HG02885 (cell line): ENCODE results near the gene KRT77.

ENCODE experiments used
- ATAC-seq: cut with Tn5 transposase; IDR thresholded peaks from one replicate; pipeline ENCODE4 v1.9.1; 2021; ENCODE audit warnings: mild to moderate bottlenecking; ENCODE audit not compliant: unreplicated experiment, poor library complexity

The KRT77 gene

DNA sequence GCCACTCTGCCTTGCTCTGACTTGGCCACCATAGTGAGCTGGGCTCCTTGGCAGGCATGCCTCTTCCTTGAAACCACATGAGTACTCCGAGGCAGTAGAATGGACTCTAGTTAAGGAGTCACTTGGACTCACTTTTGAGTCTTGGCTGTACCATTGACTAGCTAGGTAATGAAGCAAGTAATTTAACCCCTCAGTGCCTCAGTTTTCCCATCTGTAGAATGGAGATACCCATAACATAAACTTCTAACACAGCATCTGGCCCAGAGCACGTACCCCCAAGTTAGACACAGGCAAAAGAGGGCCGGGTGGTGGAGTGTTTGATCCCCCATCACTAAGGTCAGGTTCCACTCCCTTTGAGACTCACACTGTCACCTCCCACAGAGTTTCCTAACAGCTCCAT is 8.3 kb downstream of the KRT77 start:
- ATAC-seq = no peak

DNA sequence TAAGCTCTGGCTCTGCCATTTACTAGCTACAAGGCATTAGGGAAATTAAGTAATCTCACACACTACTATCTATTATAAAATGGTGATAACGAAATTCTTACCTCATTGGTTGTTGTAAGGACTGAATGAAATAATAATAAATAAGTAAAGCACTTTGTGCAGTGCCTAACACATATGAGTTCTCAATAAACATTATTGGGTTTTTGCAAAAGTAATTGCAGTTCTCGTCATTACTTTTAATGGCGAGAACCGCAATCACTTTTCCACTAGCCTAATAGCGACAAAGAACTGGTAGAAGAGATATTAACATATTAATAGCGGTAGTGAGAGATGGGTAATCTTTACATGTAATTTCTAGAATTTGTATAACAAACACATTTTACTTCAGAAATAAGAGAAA is 9.2 kb downstream of the KRT77 start:
- ATAC-seq = no peak

DNA sequence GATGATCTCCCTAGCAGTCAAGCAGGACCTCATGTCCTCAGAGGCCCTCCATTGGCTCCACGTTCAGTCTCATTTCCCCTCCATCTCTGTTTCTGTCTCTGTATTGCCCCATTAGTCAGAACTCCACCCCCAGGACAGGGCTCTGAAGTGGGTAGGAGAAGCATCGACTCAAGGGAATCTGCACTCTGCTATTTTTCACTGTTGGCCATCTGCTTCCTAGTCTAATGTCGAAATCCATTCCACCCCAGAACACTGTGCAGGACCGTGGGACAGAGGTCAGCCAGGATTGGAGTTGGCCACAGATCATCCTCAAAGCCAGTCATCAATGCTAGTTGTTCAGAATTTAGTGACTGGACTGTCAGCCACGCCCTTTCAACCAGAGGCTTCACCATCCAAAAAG is 10.1 kb downstream of the KRT77 start:
- ATAC-seq = no peak

DNA sequence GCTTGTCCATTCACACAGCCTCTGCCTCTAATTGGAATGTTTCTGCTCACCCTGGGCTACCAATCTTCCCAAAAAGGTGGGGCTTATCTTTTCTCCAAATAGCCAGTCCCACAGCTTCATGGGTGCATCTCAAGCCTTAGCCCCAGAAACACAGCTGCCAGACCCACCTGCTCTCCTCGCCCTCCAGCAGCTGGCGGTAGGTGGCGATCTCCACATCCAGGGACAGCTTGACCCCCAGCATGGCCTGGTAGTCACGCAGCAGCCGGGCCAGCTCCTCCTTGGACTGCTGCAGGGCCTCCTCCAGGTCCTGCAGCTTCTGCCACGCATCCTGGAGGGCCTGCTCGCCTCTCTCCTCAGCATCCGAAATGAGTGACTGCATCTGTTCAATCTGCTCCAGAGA is 11.1 kb downstream of the KRT77 start:
- ATAC-seq = no peak

GRCh38 chr12:52691841-52692150 is 11.5 kb downstream of the KRT77 start:
- ATAC-seq = no peak

GRCh38 chr12:52691076-52691840 is 12.1 kb downstream of the KRT77 start:
- ATAC-seq = no peak

GRCh38 chr12:52690351-52691075 is 12.8 kb downstream of the KRT77 start:
- no peak for ATAC-seq

DNA sequence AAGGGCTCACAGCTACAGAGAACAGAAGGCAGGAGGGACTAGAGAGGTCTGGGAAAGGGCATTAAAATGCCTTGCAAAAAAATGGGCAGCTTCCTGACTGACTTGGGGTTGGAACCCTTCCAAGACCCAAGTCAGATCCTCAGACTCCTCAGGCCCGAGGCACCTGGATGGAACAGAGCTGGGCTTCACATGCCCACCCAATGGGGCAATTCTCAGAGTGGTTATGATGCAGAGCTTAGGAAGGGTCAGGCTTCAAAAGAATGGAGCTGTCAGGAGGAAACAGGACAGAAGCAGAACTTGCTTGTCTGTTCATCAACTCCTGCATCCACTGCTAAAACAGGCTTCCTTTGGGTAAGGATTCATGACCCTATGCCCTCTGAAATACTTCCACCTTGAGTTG is 13.4 kb downstream of the KRT77 start:
- ATAC-seq = no peak

- no peak for ATAC-seq
Measured at GRCh38 chr12:52689239-52689638, 14.1 kb downstream of the KRT77 start.

DNA sequence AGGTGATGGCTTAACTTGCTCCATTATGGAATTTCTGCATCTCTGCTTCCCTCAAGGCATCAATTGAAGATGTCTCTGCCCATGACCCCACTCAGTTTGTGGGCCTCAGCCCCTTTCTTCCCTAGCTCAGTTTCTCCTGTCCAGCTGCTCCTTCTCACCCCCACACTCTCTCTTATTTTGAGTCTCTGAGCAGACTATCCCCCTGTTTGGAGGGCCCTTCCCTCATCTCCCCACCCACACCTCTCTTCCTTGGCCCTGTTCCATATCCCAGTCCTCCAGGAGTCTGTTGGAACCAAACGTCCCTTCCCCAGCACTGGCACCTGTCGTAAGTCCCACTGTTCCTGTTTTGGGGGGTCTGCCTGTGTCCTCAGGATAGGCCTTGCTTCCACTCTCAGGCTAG is 14.8 kb downstream of the KRT77 start:
- ATAC-seq = no peak

DNA sequence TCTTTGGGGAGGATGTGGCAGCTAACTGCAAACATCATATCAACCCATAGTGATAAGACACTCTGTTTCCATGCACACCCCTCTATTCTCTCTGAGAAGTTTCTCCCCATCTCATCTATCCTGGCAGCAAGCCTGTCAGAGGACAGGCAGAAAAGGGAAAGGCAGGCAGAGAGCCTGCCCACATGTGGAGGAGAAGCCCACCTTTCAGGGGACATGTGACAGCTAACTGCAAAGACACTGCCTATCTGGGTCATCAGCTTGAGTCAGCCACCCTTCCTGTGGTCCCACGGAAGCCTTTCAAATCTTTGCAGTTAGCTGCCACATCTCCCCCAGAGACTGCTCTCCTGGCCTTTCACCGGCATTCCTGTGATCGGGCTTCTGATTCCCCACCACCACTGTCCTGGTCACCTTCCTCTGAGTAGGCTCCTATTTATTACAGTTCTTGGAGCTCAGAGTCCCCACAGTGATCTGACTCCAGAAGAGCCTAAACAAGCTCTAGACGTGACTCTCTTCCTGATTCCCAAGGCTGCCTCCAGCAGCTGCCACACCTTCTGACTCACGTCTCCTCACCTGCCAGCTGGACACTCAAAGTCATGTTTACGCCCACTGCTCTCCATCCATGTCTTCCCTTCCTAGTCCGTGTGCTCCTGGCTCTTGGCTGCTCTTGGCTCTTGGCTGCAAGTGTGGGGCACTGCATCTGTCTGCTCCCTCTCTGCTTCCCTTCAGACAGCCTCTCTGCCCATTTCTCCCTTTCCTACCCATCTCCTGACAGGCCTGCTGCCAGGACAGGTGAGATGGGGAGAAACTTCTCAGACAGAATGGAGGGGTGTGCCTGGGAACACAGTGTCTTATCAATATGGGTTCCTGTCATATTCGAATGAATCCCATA is 15.6 kb downstream of the KRT77 start:
- no peak for ATAC-seq

GRCh38 chr12:52686756-52687487 is 16.4 kb downstream of the KRT77 start:
- ATAC-seq = no peak

DNA sequence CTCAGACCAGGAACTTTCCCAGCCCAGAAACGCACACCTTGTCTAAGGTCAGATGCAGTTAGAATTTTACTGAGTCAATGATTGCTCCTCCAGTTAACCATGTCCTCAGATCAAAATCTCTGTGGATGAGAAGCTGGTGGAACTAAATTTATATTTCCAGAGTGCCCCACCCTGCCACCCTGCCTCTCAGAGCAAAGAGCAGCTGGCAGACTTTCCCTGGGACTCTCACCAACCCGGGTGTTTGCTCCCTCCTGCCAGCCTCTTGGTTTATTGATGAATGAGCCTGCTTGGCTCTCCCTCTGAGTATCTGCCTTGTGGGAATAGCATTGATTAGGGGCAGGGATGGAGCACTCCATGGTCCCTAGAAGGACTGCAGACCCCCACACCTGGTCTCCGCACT is 17.3 kb downstream of the KRT77 start:
- no peak for ATAC-seq

DNA sequence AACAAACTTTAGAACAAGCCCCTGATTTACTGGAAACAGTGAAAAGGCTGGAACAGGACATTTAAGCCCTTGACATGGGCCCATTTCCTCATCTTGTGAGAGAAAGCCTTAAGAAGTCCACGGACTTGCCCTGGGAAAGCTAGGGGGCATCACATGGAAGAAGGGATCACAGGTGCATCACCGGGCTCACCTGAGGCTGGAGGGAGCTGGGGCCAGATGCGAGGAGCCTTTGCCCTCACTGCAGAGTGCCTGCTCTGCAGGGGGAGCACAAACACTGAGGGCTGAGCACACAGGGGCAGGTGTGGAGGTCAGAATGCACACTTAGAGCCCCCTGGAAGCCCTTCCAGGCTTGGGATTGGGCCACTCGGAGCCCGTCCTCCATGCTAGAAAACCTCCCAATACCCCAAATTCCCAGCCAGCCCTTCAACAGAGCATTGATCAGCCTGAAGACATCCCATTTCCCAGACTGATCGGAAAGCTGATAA is 17.9 kb downstream of the KRT77 start:
- ATAC-seq = no peak

DNA sequence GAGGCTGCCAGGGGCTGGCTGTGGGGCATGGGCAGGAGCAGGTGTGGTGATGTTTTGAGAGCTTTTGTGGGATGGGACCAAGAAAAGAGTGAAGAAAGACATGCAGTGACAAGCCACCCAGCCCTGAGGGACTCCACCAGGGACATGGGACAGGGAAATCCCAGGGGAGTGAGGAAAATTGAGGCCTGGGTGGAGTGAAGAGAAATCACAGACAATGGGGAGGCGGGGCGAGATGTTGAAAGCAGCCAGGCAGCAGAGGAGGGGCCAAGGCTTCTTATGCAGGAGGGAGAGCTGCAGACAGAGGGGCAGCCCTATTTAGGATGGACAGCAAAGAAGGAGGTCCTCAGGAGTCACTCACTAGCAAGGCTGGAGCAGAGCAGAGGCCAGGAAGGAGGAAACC is 18.9 kb downstream of the KRT77 start:
- ATAC-seq = no peak

DNA sequence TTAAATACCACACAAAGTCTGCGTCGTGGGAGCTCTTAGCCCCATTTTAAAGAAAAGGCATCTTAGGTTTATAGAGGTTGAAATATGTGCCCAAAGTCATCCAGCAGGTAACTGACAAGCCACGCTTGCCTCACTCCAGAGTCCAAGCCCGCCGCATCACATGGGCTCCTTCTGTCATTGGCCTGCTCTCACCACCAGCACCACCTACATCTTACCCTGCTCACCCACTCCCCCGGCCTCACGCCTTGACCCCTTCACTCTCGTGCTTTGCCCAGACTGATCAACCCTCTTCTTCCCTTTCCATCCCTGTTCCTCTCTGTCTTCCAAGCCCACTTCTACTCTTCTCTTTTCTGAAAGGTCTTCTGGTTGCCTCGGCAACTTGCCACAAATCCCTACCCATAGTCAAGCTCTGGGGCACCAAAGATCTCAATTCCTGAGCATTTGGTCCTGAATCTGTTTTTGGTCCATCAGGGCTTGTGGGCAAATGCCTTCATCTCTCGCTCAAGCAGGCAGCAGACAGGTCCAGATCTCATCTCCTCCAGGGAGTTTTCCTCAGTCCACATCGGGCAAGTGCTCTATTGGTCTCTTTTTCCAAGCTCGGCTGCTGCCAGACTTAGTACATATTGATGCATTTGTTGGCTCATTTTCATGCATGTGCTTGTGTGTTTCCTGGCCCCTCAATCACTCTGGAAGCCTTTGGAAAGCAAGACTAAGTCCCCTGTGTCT is 19.6 kb downstream of the KRT77 start:
- no peak for ATAC-seq

GRCh38 chr12:52682938-52683574 is 20.3 kb downstream of the KRT77 start:
- ATAC-seq = no peak

GRCh38 chr12:52682381-52682660 is 21.0 kb downstream of the KRT77 start:
- ATAC-seq = no peak

DNA sequence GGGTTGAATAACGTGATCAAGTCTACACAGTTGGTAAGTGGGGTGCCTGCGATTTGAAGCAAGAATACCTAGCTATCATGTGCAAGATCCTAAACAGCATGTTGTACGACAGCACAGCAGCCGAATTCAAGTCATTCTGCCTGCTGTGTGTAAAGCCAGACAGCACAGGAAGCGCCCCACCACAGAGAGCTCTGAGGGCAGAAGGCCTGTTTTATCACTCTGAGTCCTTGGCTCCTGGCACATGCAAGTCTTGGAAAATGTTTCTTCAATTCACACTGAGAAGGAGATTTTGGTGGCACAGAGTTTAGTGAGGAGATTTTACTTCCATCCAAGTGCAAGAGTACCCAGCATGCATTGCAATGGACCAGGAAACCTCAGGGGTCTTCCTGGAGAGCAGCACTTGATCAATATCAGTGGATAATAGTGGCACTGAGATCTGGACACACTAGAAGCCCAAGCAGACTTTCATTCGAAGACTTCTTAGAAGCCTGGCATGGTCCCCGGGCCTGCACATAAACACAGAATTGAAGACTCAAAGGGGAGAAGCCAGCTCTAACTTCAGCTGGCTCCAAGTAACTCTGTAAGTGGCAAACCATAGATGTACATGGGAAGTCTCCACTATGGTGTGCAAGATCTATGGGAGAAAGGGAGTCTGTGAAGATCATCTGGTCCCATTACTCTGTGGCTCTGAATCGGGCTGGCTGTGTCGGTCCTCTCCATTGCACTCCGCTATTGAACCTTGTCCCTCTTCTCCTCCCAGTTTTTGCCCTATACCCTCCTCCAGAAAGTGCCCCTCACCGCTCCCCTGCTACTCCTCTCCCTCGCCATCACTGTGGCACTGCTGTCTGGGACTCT is 21.6 kb downstream of the KRT77 start:
- ATAC-seq = no peak
